K562 (cell line): ENCODE measurements around the gene FOXJ1. TPM values are rescaled to one million over a fixed set of nuclear protein-coding genes. Genes with fewer than 3 reads are reported as not detected.
A peak's percentile ranks its signal among the peaks of the same experiment; 100 is the strongest.

Experiments used
- CEBPB ChIP-seq: fragments of 450-650 bp; IDR thresholded peaks from 2 replicates; pipeline ENCODE4 v1.6.1; 2016; ENCODE audit warnings: missing genetic modification characterization, missing compliant biosample characterization
- MGA ChIP-seq: fragments of 450-650 bp; IDR thresholded peaks from 2 replicates; pipeline ENCODE4 v1.6.1; 2016; ENCODE audit warnings: mild to moderate bottlenecking, moderate library complexity
- MLLT1 ChIP-seq, 2 experiments: fragments of 450-650 bp; IDR thresholded peaks; 2 replicates each; pipeline ENCODE4 v1.6.1; 2016
- NFRKB ChIP-seq: fragments of 450-650 bp; IDR thresholded peaks from 2 replicates; pipeline ENCODE4 v1.6.1; 2016; ENCODE audit warnings: low read depth
- ZNF263 ChIP-seq: sonication (generic); formaldehyde crosslinking; IDR thresholded peaks from 2 replicates; pipeline ENCODE4 v1.8.0; 2022; ENCODE audit warnings: mild to moderate bottlenecking, missing genetic modification reagents, borderline replicate concordance
- ZNF592 ChIP-seq: fragments of 450-650 bp; IDR thresholded peaks from 2 replicates; pipeline ENCODE4 v1.6.1; 2017; ENCODE audit warnings: antibody characterized with exemption, mild to moderate bottlenecking
- polyA plus RNA-seq, 8 experiments: library from polyadenylated mRNA; depleted of rRNA in 4 of 8; stranded (reverse) in 5 of 8; unstranded in 3 of 8; fragments of >200 nt; fragmentation: Nextera tagmentation in 2 of 8; fragmentation: Illumina TruSeq in 1 of 8; extraction: Ambion mirVana in 2 of 8; extraction: Trizol in 1 of 8; gene quantifications; 2 replicates each; pipeline versions ENCODE4 v1.2.1 to v1.2.3, GENCODE V29; 2011 to 2014; ENCODE audit warnings: inconsistent platforms in 1 of 8, missing spikeins in 1 of 8
- total RNA-seq, 7 experiments: library from RNA; depleted of rRNA in 6 of 7; stranded (reverse); fragments of >200 nt in 6 of 7; fragmentation: Illumina TruSeq in 2 of 7; extraction: Trizol in 2 of 7; gene quantifications; 2 replicates each; pipeline versions ENCODE4 v1.2.1 to v1.2.3, GENCODE V29; 2011 to 2021; ENCODE audit warnings: low replicate concordance in 1 of 7

The FOXJ1 gene
- total and polyA plus RNA-seq, 9 of the 15 experiments (the other 6 are each of a cell fraction or from before 2014, with no cell fraction given), result 0.07 TPM; not detected in 8

GRCh38 chr17:76104140-76104895 lies 36.7 kb downstream of the FOXJ1 start (continued):
- TF ChIP-seq MGA (0 out of 2 replicates have a peak, but pooled peaks have one; percentile 0), CEBPB (tag) (0 out of 2 replicates have a peak, but pooled peaks have one; percentile 15), MLLT1 (IDR thresholded peaks at IDR 0.05) (peak in 1 of 2 experiments; percentile 55; a peak in 2 of 4 replicates), NFRKB (0 out of 2 replicates have a peak, but pooled peaks have one; percentile 5), ZNF263 (CRISPR knock-in tag) (no peak), ZNF592 (peak; percentile 30)
- TF ChIP-seq, all 486 proteins: peak for 9
